Heart right ventricle (tissue), 16 donors: ENCODE results near the gene OTX1. TPM values are rescaled to one million over a fixed set of nuclear protein-coding genes. Genes with fewer than 3 reads are reported as not detected.

Experiments
- ATAC-seq, 8 donors: fragments of 200-7000 bp; cut with Tn5 transposase; one replicate each; pipeline ENCODE4 v1.9.1; 2020; ENCODE audit warnings: mild to moderate bottlenecking in 8 of 8, moderate library complexity in 8 of 8, moderate number of reproducible peaks in 1 of 8
- DNase-seq, 2 donors: peaks; one replicate each; pipeline ENCODE4 v3.0.0-alpha.2; 2020
- H3K27ac ChIP-seq, 10 donors: fragments of 200-600 bp; sonication (generic) in 2 of 10; one replicate each; pipeline versions ENCODE4 v1.5.0 to v1.8.0; 2020 to 2022; ENCODE audit warnings: mild to moderate bottlenecking in 3 of 10
- H3K27me3 ChIP-seq, 7 donors: fragments of 200-600 bp; one replicate each; pipeline ENCODE4 v1.8.0; 2021 to 2022; ENCODE audit warnings: mild to moderate bottlenecking in 2 of 7
- H3K36me3 ChIP-seq, 9 donors: fragments of 200-600 bp; sonication (generic) in 1 of 9; one replicate each; pipeline versions ENCODE4 v1.5.0 to v1.8.0; 2020 to 2022; ENCODE audit warnings: mild to moderate bottlenecking in 2 of 9
- H3K4me1 ChIP-seq, 9 donors: fragments of 200-600 bp; sonication (generic) in 1 of 9; one replicate each; pipeline versions ENCODE4 v1.5.0 to v1.8.0; 2020 to 2022; ENCODE audit warnings: mild to moderate bottlenecking in 4 of 9
- H3K4me3 ChIP-seq, 10 donors: fragments of 200-600 bp; sonication (generic) in 2 of 10; one replicate each; pipeline versions ENCODE4 v1.5.0 to v1.8.0; 2020 to 2022; ENCODE audit warnings: mild to moderate bottlenecking in 7 of 10, moderate library complexity in 2 of 10
- H3K9me3 ChIP-seq, 11 donors: fragments of 200-600 bp in 10 of 11; sonication (generic) in 2 of 11; one replicate each; pipeline versions ENCODE4 v1.5.0 to v1.8.0; 2013 to 2022; ENCODE audit warnings: mild to moderate bottlenecking in 2 of 11, control low read depth in 1 of 11, moderate library complexity in 1 of 11
- WGBS, 2 donors: extraction: QIAGEN DNeasy Blood & Tissue Kit; methylation state at CpG; one replicate each; pipeline ENCODE4 v1.1.7; 2013; ENCODE audit warnings: inconsistent platforms in 1 of 2; 5-methylcytosine and 5-hydroxymethylcytosine counted together
- intact Hi-C, 10 donors: fragments of 100-400 bp; cut with DNase I; formaldehyde crosslinking; loops; one replicate each; pipeline versions ENCODE4 v1.11.1 to v1.14.2; 2022
- polyA plus RNA-seq, 2 donors: library from polyadenylated mRNA; stranded (reverse); fragments of 200-250 nt; gene quantifications; one replicate each; pipeline ENCODE4 v1.2.3, GENCODE V29; 2013
- total RNA-seq, 10 donors: library from RNA; stranded (reverse); fragmentation: NEBNext Ultra II Directional in 3 of 10; extraction: Animal tissue kit (Norgen Biotek cat#: 25700) in 3 of 10; gene quantifications; one replicate each; pipeline versions ENCODE4 v1.2.1 to v1.2.4, GENCODE V29; 2021 to 2023
- TF ChIP-seq, protein P1 (sequence below), 9 donors: fragments of 200-600 bp; sonication (generic) in 2 of 9; IDR thresholded peaks; one replicate each; pipeline versions ENCODE4 v1.5.0 to v1.8.0; 2021 to 2022; ENCODE audit warnings: antibody characterized with exemption in 9 of 9, mild to moderate bottlenecking in 5 of 9, moderate library complexity in 1 of 9
- donor health status: Arrhythmogenic right ventricular cardiomyopathy.
- donor health status: ischemic (EF 13 %, LVEDD 7.1; RV severe dilation, severe dysfunction).
- donor health status: healthy with polysubstance abuse.
- donor health status: DM: no; HTN: yes; CAD: no.
- donor health status: DM: no; HTN: no; CAD: no.
- donor health status: ischemic (EF 25% LVEDD 6.9; RV normal size, moderate dysfunction).
- donor health status: ischemic (EF 25% LVEDD 5.7; RV mildly dilated, moderate dysfunction).
- donor health status: healthy.
- donor health status: DM: yes; HTN: yes; CAD: no.
- donor health status: Ischemic cardiomyopathy.
- donor health status: ischemic (EF 35%, LVEDD 5.7; RV mildly dilated, moderate dysfunction).
- donor health status: nonischemic (EF 11% LVEDD 7.7; RV severe dilation, severe dysfunction).
- donor health status: DM: yes; HTN: yes; CAD: no.
- donor health status: PGD.
- donor health status: ischemic (EF 29% LVEDD 5.4; RV normal size, mild dysfunction).
- donor health status: nonischemic (EF 23%, LVEDD 6.1; RV moderate dilation, normal function).

Gene OTX1
- total and polyA plus RNA-seq, 12 donors, result not detected

DNA sequence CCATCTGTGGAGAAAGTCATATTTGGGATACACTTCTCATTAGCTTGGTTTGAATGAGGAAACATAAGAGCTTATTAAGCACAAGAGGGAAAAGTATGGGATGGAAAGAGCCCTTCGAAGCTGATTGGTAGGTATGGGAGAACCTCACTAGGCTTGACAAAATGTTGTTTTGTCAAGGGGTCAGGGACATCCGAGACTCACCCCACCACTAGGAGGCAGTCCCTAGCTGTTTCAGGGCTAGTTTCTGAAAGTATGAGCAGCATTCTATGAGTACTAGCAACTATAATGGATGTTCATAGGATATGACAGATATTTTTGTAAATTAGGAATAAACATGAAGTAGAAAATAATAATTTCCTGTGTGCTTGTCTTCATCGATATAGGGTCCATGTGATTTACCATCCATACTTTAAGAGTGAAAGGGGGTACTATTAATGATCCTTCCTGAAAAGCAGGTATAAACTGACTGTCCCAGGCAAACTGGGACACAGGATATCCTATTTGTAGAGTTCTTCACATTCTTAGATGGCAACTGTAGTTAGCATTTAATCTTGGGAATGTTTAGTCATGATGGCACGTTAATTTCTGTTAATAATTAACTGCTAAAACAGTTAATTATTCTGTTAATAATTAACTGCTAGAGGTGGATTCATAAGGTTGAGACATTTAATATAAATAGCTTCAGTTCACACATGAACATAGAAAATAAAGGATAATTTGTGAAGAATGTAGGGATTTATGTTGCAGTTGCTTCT lies 28.4 kb downstream of the OTX1 start:
- DNase-seq, result no peak
- 78 to 82% methylated on average over 4 of the region's 4 CpGs for WGBS, 2 donors
- intact Hi-C loops, result loop anchor here in 1 of 10 donors (1.0 kb wide), 1 partner anchor 29 kb away; the partner anchor contains the start of gene OTX1

DNA sequence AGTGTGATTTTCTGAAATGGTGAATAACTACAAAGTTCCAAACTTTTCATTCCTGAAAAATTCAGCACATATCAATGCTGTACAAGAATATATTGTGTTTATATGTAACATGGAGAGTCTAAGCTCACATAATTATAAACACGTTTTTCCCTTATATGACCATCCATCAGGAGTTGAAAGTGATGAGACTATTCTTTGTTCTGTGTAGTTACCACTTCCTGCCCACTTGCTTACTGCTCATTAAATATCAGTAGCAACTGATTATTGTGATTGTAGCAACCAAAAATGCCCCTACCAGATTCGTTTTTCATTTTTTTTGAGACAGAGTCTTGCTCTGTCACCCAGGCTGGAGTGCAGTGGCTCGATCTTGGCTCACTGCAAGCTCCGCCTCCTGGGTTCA lies 30.8 kb downstream of the OTX1 start:
- Histone ChIP-seq H3K27ac (no peak overlapping the region), H3K9me3 (no peaks in the 10 kb centered on the region), H3K4me3 (no peak overlapping the region), H3K36me3 (no peaks in the 10 kb centered on the region), H3K27me3 (peaks cover 0 to 57% (median 28%) of the 10 kb centered on the region in 7 donors), H3K4me1 (no peaks in the 10 kb centered on the region)
- WGBS, 2 donors, result 76 to 82% methylated on average over 4 of the region's 4 CpGs
- ATAC-seq, result no peak
- DNase-seq, result no peak
- TF ChIP-seq, protein P1, sequence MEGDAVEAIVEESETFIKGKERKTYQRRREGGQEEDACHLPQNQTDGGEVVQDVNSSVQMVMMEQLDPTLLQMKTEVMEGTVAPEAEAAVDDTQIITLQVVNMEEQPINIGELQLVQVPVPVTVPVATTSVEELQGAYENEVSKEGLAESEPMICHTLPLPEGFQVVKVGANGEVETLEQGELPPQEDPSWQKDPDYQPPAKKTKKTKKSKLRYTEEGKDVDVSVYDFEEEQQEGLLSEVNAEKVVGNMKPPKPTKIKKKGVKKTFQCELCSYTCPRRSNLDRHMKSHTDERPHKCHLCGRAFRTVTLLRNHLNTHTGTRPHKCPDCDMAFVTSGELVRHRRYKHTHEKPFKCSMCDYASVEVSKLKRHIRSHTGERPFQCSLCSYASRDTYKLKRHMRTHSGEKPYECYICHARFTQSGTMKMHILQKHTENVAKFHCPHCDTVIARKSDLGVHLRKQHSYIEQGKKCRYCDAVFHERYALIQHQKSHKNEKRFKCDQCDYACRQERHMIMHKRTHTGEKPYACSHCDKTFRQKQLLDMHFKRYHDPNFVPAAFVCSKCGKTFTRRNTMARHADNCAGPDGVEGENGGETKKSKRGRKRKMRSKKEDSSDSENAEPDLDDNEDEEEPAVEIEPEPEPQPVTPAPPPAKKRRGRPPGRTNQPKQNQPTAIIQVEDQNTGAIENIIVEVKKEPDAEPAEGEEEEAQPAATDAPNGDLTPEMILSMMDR (IDR thresholded peaks at IDR 0.05), result no peak
- intact Hi-C loops, result no loop called here

More for the DNA sequence above, 28.4 kb downstream of the OTX1 start:
- Histone ChIP-seq H3K36me3 (no peaks in the 10 kb centered on the region), H3K4me1 (no peaks in the 10 kb centered on the region), H3K9me3 (no peaks in the 10 kb centered on the region), H3K27ac (no peak overlapping the region), H3K4me3 (no peak overlapping the region), H3K27me3 (peaks cover 0 to 61% (median 30%) of the 10 kb centered on the region in 7 donors)
- TF ChIP-seq, protein P1 (IDR thresholded peaks at IDR 0.05), result peak in 3 of 9 donors; percentile 19 to 28 (median 19)
- no peak for ATAC-seq

DNA sequence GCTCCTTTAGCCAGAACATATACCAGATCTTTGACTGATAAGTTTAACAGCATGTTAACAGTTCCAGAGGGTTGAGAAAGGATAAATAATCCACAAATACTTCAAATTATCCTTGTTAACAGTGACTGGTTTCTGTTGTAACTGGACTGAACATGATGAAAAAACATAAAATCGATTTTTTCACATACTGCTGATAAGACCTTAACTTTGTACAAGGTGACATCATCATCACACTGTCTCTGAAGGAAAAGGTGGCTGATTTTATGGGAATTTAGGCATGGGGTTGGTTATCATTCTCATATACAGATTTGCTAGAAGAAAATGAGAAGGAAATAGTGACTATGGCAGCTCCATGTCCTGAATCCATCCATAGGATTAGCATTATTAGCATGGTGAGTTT lies 36.1 kb downstream of the OTX1 start:
- 46 to 58% methylated on average over 1 of the region's 1 CpG for WGBS, 2 donors
- no peaks in the 10 kb centered on the region for H3K36me3 ChIP-seq
- intact Hi-C loops, result no loop called here

DNA sequence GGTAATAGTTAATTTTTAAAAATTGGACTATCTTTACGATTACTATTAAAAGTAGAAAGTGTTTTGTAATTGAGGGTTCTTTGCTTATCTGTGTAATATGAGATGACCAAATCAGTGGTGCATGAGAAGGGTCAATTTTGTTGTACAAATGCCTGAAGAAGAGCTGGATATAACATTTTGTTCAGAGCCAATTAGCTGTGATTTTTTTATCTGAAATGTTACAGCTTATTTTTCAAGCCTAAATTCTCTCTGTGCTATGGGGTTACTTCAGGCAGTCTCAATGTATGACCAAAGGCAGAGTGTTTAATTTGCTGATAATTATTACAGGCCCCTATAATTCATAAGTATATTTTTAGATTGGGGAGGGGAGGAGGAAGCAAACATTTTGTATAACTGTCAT lies 41.8 kb downstream of the OTX1 start:
- no peaks in the 10 kb centered on the region for H3K4me1 ChIP-seq
- peaks cover 0 to 5% (median 0%) of the 10 kb centered on the region in 11 donors for H3K9me3 ChIP-seq
- TF ChIP-seq, protein P1 (IDR thresholded peaks at IDR 0.05), result no peak
- H3K36me3 ChIP-seq, result no peaks in the 10 kb centered on the region
- ATAC-seq (no peak), DNase-seq (no peak)
- no peak overlapping the region for H3K27ac ChIP-seq
- WGBS, 2 donors, result 82 to 85% methylated on average over 1 of the region's 1 CpG
- H3K27me3 ChIP-seq, result peaks cover 0 to 7% (median 0%) of the 10 kb centered on the region in 7 donors
- H3K4me3 ChIP-seq, result no peak overlapping the region
- intact Hi-C loops, result no loop called here

More for the DNA sequence above, 36.1 kb downstream of the OTX1 start:
- Histone ChIP-seq H3K27me3 (peaks cover 0 to 16% (median 4%) of the 10 kb centered on the region in 7 donors), H3K4me1 (no peaks in the 10 kb centered on the region), H3K27ac (no peak overlapping the region), H3K4me3 (no peak overlapping the region), H3K9me3 (peaks cover 0 to 5% (median 0%) of the 10 kb centered on the region in 11 donors)
- ATAC-seq (no peak), DNase-seq (no peak)
- TF ChIP-seq, protein P1 (IDR thresholded peaks at IDR 0.05), result no peak
